OCI-LY3 (cell line): Measurements from ENCODE around the gene NCR3LG1.

Source experiments
- EZH2phosphoT487 ChIP-seq: fragments of 200-600 bp; shearing (Covaris generic); IDR thresholded peaks from 2 replicates; pipeline ENCODE4 v1.6.1; 2018; ENCODE audit warnings: antibody characterized with exemption, mixed run types, low read depth
- TF ChIP-seq, protein P1 (sequence below): fragments of 200-600, 300-600 bp; sonication (generic); IDR thresholded peaks from 2 replicates; pipeline ENCODE4 v1.5.1; 2014; ENCODE audit warnings: antibody characterized with exemption, low read length, low read depth

DNA sequence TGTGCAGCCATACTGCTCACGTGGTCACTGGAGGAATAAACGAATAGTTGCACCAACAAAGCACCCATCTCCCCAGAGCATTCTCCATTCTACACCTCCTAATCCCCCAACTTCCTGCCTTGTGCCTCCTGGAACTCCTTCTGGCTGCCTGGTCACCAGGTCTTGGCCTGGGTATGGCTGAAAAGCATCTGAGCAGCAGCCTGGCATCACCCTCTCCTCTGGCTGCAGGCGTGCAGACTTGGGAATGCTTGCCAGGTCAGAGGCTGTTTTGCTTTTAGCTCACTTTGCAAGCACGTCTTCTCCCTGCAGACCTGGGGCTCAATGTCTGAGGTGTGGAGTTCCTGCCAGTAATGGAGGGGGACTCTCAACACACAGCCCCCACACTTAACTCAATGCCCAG lies 70.2 kb downstream of the NCR3LG1 start:
- TF ChIP-seq, protein P1, sequence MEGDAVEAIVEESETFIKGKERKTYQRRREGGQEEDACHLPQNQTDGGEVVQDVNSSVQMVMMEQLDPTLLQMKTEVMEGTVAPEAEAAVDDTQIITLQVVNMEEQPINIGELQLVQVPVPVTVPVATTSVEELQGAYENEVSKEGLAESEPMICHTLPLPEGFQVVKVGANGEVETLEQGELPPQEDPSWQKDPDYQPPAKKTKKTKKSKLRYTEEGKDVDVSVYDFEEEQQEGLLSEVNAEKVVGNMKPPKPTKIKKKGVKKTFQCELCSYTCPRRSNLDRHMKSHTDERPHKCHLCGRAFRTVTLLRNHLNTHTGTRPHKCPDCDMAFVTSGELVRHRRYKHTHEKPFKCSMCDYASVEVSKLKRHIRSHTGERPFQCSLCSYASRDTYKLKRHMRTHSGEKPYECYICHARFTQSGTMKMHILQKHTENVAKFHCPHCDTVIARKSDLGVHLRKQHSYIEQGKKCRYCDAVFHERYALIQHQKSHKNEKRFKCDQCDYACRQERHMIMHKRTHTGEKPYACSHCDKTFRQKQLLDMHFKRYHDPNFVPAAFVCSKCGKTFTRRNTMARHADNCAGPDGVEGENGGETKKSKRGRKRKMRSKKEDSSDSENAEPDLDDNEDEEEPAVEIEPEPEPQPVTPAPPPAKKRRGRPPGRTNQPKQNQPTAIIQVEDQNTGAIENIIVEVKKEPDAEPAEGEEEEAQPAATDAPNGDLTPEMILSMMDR = no peak
- TF ChIP-seq EZH2phosphoT487 = no peak
